GM19035 (cell line): Measurements from ENCODE around the gene AP3B1.

Source experiments
- ATAC-seq: cut with Tn5 transposase; IDR thresholded peaks from one replicate; pipeline ENCODE4 v1.9.1; 2021; ENCODE audit not compliant: unreplicated experiment

The AP3B1 gene

GRCh38 chr5:78288246-78288645 is 6.3 kb downstream of the AP3B1 start:
- no peak for ATAC-seq

- ATAC-seq: no peak
Observed at GRCh38 chr5:78287833-78288232, 6.7 kb downstream of the AP3B1 start.

GRCh38 chr5:78287169-78287568 is 7.3 kb downstream of the AP3B1 start:
- no peak for ATAC-seq

GRCh38 chr5:78286290-78286689 is 8.2 kb downstream of the AP3B1 start:
- ATAC-seq: no peak

- no peak for ATAC-seq
Observed at GRCh38 chr5:78283802-78284201, 10.7 kb downstream of the AP3B1 start.

GRCh38 chr5:78283105-78283504 is 11.4 kb downstream of the AP3B1 start:
- no peak for ATAC-seq

GRCh38 chr5:78280261-78280660 is 14.2 kb downstream of the AP3B1 start:
- ATAC-seq: no peak

- no peak for ATAC-seq
Observed at GRCh38 chr5:78279194-78279593, 15.3 kb downstream of the AP3B1 start.

- ATAC-seq: no peak
Observed at GRCh38 chr5:78277715-78278114, 16.8 kb downstream of the AP3B1 start.

GRCh38 chr5:78275998-78276543 is 18.4 kb downstream of the AP3B1 start:
- ATAC-seq: no peak

GRCh38 chr5:78274540-78275197 is 19.8 kb downstream of the AP3B1 start:
- ATAC-seq: no peak

GRCh38 chr5:78273436-78273835 is 21.1 kb downstream of the AP3B1 start:
- no peak for ATAC-seq

GRCh38 chr5:78271766-78272165 is 22.7 kb downstream of the AP3B1 start:
- no peak for ATAC-seq

GRCh38 chr5:78269088-78269703 is 25.3 kb downstream of the AP3B1 start:
- no peak for ATAC-seq

GRCh38 chr5:78268356-78268755 is 26.1 kb downstream of the AP3B1 start:
- no peak for ATAC-seq

GRCh38 chr5:78265163-78265562 is 29.3 kb downstream of the AP3B1 start:
- ATAC-seq: no peak

GRCh38 chr5:78264600-78264999 is 29.9 kb downstream of the AP3B1 start:
- ATAC-seq: no peak

GRCh38 chr5:78260771-78261170 is 33.7 kb downstream of the AP3B1 start:
- no peak for ATAC-seq

GRCh38 chr5:78253201-78253600 is 41.3 kb downstream of the AP3B1 start:
- no peak for ATAC-seq

GRCh38 chr5:78252715-78253114 is 41.8 kb downstream of the AP3B1 start:
- ATAC-seq: no peak

- no peak for ATAC-seq
Observed at GRCh38 chr5:78251663-78252284, 42.7 kb downstream of the AP3B1 start.

GRCh38 chr5:78245136-78245535 is 49.4 kb downstream of the AP3B1 start:
- ATAC-seq: no peak
